Sigmoid colon (tissue), 7 donors: ENCODE measurements around the gene FBXO2. TPM values are rescaled to one million over a fixed set of nuclear protein-coding genes. Genes with fewer than 3 reads are reported as not detected.
A peak's percentile ranks its signal among the peaks of the same experiment; 100 is the strongest.

ENCODE experiments used
- DNase-seq: peaks from one replicate; pipeline ENCODE4 v3.0.0-alpha.2; 2019
- H3K27ac ChIP-seq, 4 donors: fragments of 200-600 bp; sonication (generic); one replicate each; pipeline ENCODE4 v1.5.1; 2016 to 2019; ENCODE audit warnings: mild to moderate bottlenecking in 1 of 4
- H3K27me3 ChIP-seq, 3 donors: fragments of 200-600 bp; sonication (generic); one replicate each; pipeline ENCODE4 v1.5.1; 2019; ENCODE audit warnings: mild to moderate bottlenecking in 1 of 3
- H3K36me3 ChIP-seq, 4 donors: fragments of 200-600 bp; sonication (generic); one replicate each; pipeline ENCODE4 v1.5.1; 2016 to 2019
- H3K4me1 ChIP-seq, 4 donors: fragments of 200-600 bp; sonication (generic); one replicate each; pipeline ENCODE4 v1.5.1; 2017 to 2019
- H3K4me3 ChIP-seq, 4 donors: fragments of 200-600 bp; sonication (generic); one replicate each; pipeline ENCODE4 v1.5.1; 2017 to 2019; ENCODE audit warnings: mild to moderate bottlenecking in 2 of 4, moderate library complexity in 1 of 4
- H3K9me3 ChIP-seq, 4 donors: fragments of 200-600 bp in 3 of 4; sonication (generic) in 3 of 4; one replicate each; pipeline versions ENCODE4 v1.5.1 to v1.6.1; 2013 to 2019
- EP300 ChIP-seq, 4 donors: sonication (generic); formaldehyde crosslinking; IDR thresholded peaks; one replicate each; pipeline ENCODE4 v1.6.1; 2017; ENCODE audit warnings: antibody characterized with exemption in 4 of 4
- POLR2A ChIP-seq, 2 donors: fragments of 450-650 bp; IDR thresholded peaks; one replicate each; pipeline ENCODE4 v1.6.1; 2016; ENCODE audit warnings: antibody characterized with exemption in 2 of 2, mild to moderate bottlenecking in 2 of 2, moderate library complexity in 2 of 2
- POLR2AphosphoS5 ChIP-seq, 4 donors: sonication (generic); formaldehyde crosslinking; IDR thresholded peaks; one replicate each; pipeline ENCODE4 v1.6.1; 2017; ENCODE audit warnings: antibody characterized with exemption in 4 of 4
- WGBS, 2 donors: extraction: QIAGEN DNeasy Blood & Tissue Kit; methylation state at CpG; one replicate each; pipeline ENCODE4 v1.1.7; 2013; 5-methylcytosine and 5-hydroxymethylcytosine counted together
- intact Hi-C: fragments of 100-400 bp; cut with DNase I; formaldehyde crosslinking; loops from one replicate; pipeline ENCODE4 v1.15.1; 2023
- polyA plus RNA-seq, 3 donors: library from polyadenylated mRNA; stranded (reverse); fragments of 200-250 nt; gene quantifications; one replicate each; pipeline ENCODE4 v1.2.3, GENCODE V29; 2013
- total RNA-seq, 4 donors: library from RNA; depleted of rRNA; stranded (reverse); fragments of >200 nt; gene quantifications; one replicate each; pipeline ENCODE4 v1.1.0, GENCODE V29; 2016
- TF ChIP-seq, protein P1 (sequence below), 4 experiments: fragments of 450-650 bp in 3 of 4; fragments of 200-600 bp in 1 of 4; IDR thresholded peaks; one replicate each; pipeline ENCODE4 v1.5.1; 2016 to 2019; ENCODE audit warnings: antibody characterized with exemption in 4 of 4, mild to moderate bottlenecking in 3 of 4, moderate library complexity in 2 of 4
- donor health status: healthy with polysubstance abuse.
- donor health status: Bipolar disorder and iron deficiency.
- donor health status: healthy.

The FBXO2 gene
- total and polyA plus RNA-seq, 7 donors, result 1.2 to 9.7 (median 3.9) TPM; not detected in 1

- no peak overlapping the region for H3K4me3 ChIP-seq
- no peak for DNase-seq
- no peaks in the 10 kb centered on the region for H3K9me3 ChIP-seq
- H3K36me3 ChIP-seq, result peaks cover 0 to 42% (median 3%) of the 10 kb centered on the region in 4 donors
- H3K27me3 ChIP-seq, result no peaks in the 10 kb centered on the region
- intact Hi-C loops, result no loop called here
- no peak overlapping the region for H3K27ac ChIP-seq
- peaks cover 0 to 20% (median 15%) of the 10 kb centered on the region in 4 donors for H3K4me1 ChIP-seq
- TF ChIP-seq, protein P1, sequence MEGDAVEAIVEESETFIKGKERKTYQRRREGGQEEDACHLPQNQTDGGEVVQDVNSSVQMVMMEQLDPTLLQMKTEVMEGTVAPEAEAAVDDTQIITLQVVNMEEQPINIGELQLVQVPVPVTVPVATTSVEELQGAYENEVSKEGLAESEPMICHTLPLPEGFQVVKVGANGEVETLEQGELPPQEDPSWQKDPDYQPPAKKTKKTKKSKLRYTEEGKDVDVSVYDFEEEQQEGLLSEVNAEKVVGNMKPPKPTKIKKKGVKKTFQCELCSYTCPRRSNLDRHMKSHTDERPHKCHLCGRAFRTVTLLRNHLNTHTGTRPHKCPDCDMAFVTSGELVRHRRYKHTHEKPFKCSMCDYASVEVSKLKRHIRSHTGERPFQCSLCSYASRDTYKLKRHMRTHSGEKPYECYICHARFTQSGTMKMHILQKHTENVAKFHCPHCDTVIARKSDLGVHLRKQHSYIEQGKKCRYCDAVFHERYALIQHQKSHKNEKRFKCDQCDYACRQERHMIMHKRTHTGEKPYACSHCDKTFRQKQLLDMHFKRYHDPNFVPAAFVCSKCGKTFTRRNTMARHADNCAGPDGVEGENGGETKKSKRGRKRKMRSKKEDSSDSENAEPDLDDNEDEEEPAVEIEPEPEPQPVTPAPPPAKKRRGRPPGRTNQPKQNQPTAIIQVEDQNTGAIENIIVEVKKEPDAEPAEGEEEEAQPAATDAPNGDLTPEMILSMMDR (IDR thresholded peaks at IDR 0.05), result no peak
- TF ChIP-seq POLR2A (IDR thresholded peaks at IDR 0.05) (no peak), EP300 (IDR thresholded peaks at IDR 0.05) (no peak)
- WGBS, 2 donors, result 81 to 85% methylated on average over 6 of the region's 6 CpGs
Observed at GRCh38 chr1:11657654-11658053, 3.4 kb upstream of the FBXO2 start.

DNA sequence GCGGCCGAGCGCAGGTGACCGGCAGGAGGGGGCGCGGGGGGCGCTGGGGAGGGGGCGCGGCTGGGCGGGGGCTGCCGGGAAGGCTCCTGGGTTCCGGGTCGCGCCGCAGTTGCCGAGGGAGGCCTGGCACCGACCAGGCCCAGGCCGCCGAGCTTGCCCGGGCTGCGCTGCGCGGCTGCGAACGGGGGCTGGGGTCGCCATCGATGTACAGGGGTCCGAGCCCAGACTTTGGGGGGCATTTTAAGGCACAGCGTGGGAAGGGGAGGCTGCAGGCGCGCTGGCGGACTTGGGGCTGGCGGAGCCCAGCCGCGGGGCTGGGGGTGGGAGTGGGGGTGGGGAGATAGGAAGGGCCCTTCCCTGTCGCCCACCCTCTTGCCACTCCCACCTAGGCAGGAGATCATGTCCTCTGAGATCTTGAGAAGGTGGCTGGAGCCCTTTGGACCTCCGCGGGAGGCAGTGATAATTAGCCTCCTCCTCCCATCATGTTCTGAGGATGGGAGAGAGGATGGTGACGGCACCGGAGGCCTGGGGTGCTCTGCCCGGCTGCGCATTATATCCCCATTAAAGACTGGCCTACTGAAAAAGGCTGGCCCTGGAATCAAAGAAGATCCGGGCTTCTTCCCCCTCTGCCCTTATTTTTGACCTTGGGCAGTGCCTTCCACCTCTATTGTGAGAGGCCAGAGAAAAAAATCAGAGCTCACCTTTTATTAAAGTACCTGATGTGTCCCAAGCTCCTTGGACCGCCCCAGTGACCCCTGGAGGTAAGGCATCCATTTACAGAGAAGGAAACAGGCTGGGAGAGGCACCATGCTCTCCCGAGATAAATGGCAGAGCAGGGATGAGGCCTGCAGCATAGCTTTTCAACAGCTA is 945 bp upstream of the FBXO2 start:
- no peak for DNase-seq
- TF ChIP-seq POLR2AphosphoS5 (IDR thresholded peaks at IDR 0.05) (no peak), POLR2A (IDR thresholded peaks at IDR 0.05) (no peak), EP300 (IDR thresholded peaks at IDR 0.05) (no peak)
- TF ChIP-seq, protein P1 (IDR thresholded peaks at IDR 0.05), result no peak
- H3K4me3 ChIP-seq, result peak overlapping the region; percentile 57 to 78 (median 69)
- peaks cover 0 to 27% (median under 1%) of the 10 kb centered on the region in 4 donors for H3K36me3 ChIP-seq
- no peaks in the 10 kb centered on the region for H3K9me3 ChIP-seq
- peak overlapping the region in 3 of 4 donors; percentile 32 to 80 (median 56) for H3K27ac ChIP-seq
- peaks cover under 1 to 9% (median 2%) of the 10 kb centered on the region in 3 donors for H3K27me3 ChIP-seq
- intact Hi-C loops, result loop anchor here (5.0 kb wide), 4 partner anchors 82 to 252 kb away; partner anchors contain the start of gene AGTRAP
- H3K4me1 ChIP-seq, result peaks cover 0 to 28% (median 22%) of the 10 kb centered on the region in 4 donors
- 4 to 10% methylated on average over 45 of the region's 45 CpGs for WGBS, 2 donors

DNA sequence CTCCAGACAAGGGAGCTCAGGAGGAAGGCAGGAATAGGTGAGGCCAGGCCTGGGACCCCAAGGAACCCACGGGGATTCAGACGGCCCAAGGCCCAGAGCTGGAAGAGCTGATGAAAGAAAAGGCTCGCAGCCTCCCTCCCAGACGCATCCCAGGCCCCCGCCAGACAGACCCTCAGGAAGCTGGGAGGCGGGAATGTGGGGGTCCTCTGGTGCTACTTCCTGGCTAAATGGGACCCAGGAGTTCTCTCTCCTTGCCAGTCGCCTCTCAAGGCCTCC is 430 bp downstream of the FBXO2 start:
- Histone ChIP-seq H3K27ac (peak overlapping the region in 2 of 4 donors; percentile 62 to 80), H3K9me3 (no peaks in the 10 kb centered on the region), H3K4me3 (peak overlapping the region in 3 of 4 donors; percentile 57 to 78 (median 76)), H3K4me1 (peaks cover 0 to 40% (median 32%) of the 10 kb centered on the region in 4 donors), H3K36me3 (peaks cover 0 to 15% (median 0%) of the 10 kb centered on the region in 4 donors), H3K27me3 (peaks cover 7 to 23% (median 14%) of the 10 kb centered on the region in 3 donors)
- intact Hi-C loops, result loop anchor here (5.0 kb wide), 4 partner anchors 84 to 254 kb away; partner anchors contain the start of gene AGTRAP
- DNase-seq, result no peak
- TF ChIP-seq POLR2AphosphoS5 (IDR thresholded peaks at IDR 0.05), result no peak
- no peak for TF ChIP-seq EP300 (IDR thresholded peaks at IDR 0.05)
- TF ChIP-seq, protein P1 (IDR thresholded peaks at IDR 0.05), result no peak
- TF ChIP-seq POLR2A (IDR thresholded peaks at IDR 0.05), result no peak
- WGBS, 2 donors, result 55 to 82% methylated on average over 7 of the region's 7 CpGs

GRCh38 chr1:11653101-11653860 is 948 bp downstream of the FBXO2 start:
- H3K27ac ChIP-seq, result peak overlapping the region in 2 of 4 donors; percentile 62 to 80
- H3K27me3 ChIP-seq, result peaks cover 7 to 26% (median 19%) of the 10 kb centered on the region in 3 donors
- intact Hi-C loops, result loop anchor here (5.0 kb wide), 4 partner anchors 84 to 254 kb away; partner anchors contain the start of gene AGTRAP
- no peak for TF ChIP-seq EP300 (IDR thresholded peaks at IDR 0.05)
- H3K9me3 ChIP-seq, result no peaks in the 10 kb centered on the region
- H3K4me3 ChIP-seq, result no peak overlapping the region
- H3K36me3 ChIP-seq, result peaks cover 0 to 11% (median 0%) of the 10 kb centered on the region in 4 donors
- DNase-seq, result no peak
- H3K4me1 ChIP-seq, result peaks cover 0 to 46% (median 37%) of the 10 kb centered on the region in 4 donors
- WGBS, 2 donors, result 54 to 78% methylated on average over 17 of the region's 17 CpGs
